HepG2 (cell line): ENCODE data around the gene PPM1G. TPM values are rescaled to one million over a fixed set of nuclear protein-coding genes. Genes with fewer than 3 reads are reported as not detected.
A peak's percentile ranks its signal among the peaks of the same experiment; 100 is the strongest.

Experiments used
- CCDC6 ChIP-seq: sonication (generic); formaldehyde crosslinking; IDR thresholded peaks from 2 replicates; pipeline ENCODE4 v1.8.1; 2022; ENCODE audit warnings: mild to moderate bottlenecking, missing genetic modification reagents, moderate library complexity
- CHCHD3 ChIP-seq: sonication (generic); formaldehyde crosslinking; IDR thresholded peaks from 2 replicates; pipeline ENCODE4 v1.8.0; 2022; ENCODE audit warnings: mild to moderate bottlenecking, missing genetic modification reagents, moderate library complexity
- EHMT2 ChIP-seq: fragments of 200-600 bp; sonication (generic); IDR thresholded peaks from 2 replicates; pipeline ENCODE4 v1.7.0; 2017; ENCODE audit warnings: antibody characterized with exemption, low read depth, low read length, borderline replicate concordance
- GZF1 ChIP-seq: sonication (generic); formaldehyde crosslinking; IDR thresholded peaks from 2 replicates; pipeline ENCODE4 v1.5.1; 2020; ENCODE audit warnings: mild to moderate bottlenecking, missing genetic modification reagents
- KMT2A ChIP-seq: sonication (generic); formaldehyde crosslinking; IDR thresholded peaks from 2 replicates; pipeline ENCODE4 v1.4.0; 2020; ENCODE audit warnings: missing genetic modification reagents
- NAIF1 ChIP-seq: sonication (generic); formaldehyde crosslinking; IDR thresholded peaks from 2 replicates; pipeline ENCODE4 v1.5.0; 2020; ENCODE audit warnings: mild to moderate bottlenecking, missing genetic modification reagents, borderline replicate concordance
- NFE2L2 ChIP-seq: fragments of 150-350 bp; IDR thresholded peaks from 2 replicates; pipeline ENCODE4 v1.6.1; 2014; ENCODE audit warnings: low read length
- NFIC ChIP-seq: IDR thresholded peaks from 2 replicates; pipeline ENCODE4 v1.6.1; 2012; ENCODE audit warnings: mild to moderate bottlenecking, low read length, inconsistent platforms
- RBFOX2 ChIP-seq: fragments of 200-400 bp; formaldehyde crosslinking; IDR thresholded peaks from 2 replicates; pipeline ENCODE4 v1.6.1; 2017; ENCODE audit warnings: low read depth, mild to moderate bottlenecking, low read length
- SIX4 ChIP-seq: sonication (generic); formaldehyde crosslinking; IDR thresholded peaks from 2 replicates; pipeline ENCODE4 v1.4.0; 2020; ENCODE audit warnings: missing genetic modification reagents
- SRSF9 ChIP-seq: fragments of 200-400 bp; formaldehyde crosslinking; IDR thresholded peaks from 2 replicates; pipeline ENCODE4 v1.6.1; 2018; ENCODE audit warnings: borderline replicate concordance, mild to moderate bottlenecking, low read depth, low read length; ENCODE audit not compliant: insufficient read depth, poor library complexity, severe bottlenecking
- STAG1 ChIP-seq: sonication (generic); formaldehyde crosslinking; IDR thresholded peaks from 2 replicates; pipeline ENCODE4 v1.4.0; 2020; ENCODE audit warnings: missing genetic modification reagents
- TOE1 ChIP-seq: sonication (generic); formaldehyde crosslinking; IDR thresholded peaks from 2 replicates; pipeline ENCODE4 v1.4.0; 2020; ENCODE audit warnings: mild to moderate bottlenecking, missing genetic modification reagents
- TRIM24 ChIP-seq: sonication (generic); formaldehyde crosslinking; IDR thresholded peaks from 2 replicates; pipeline ENCODE4 v1.8.0; 2022; ENCODE audit warnings: mild to moderate bottlenecking, missing genetic modification reagents
- ZNF143 ChIP-seq: sonication (generic); formaldehyde crosslinking; IDR thresholded peaks from 2 replicates; pipeline ENCODE4 v1.4.0; 2020; ENCODE audit warnings: missing genetic modification reagents
- ZNF335 ChIP-seq: sonication (generic); formaldehyde crosslinking; IDR thresholded peaks from 2 replicates; pipeline ENCODE4 v1.4.0; 2020; ENCODE audit warnings: missing genetic modification reagents
- ZNF460 ChIP-seq: sonication (generic); formaldehyde crosslinking; IDR thresholded peaks from 2 replicates; pipeline ENCODE4 v1.5.1; 2020; ENCODE audit warnings: missing genetic modification reagents, mild to moderate bottlenecking, borderline replicate concordance
- ZNF569 ChIP-seq: sonication (generic); formaldehyde crosslinking; IDR thresholded peaks from 2 replicates; pipeline ENCODE4 v1.5.0; 2020; ENCODE audit warnings: mild to moderate bottlenecking, missing genetic modification reagents, moderate library complexity, borderline replicate concordance
- polyA plus RNA-seq, 8 experiments: library from polyadenylated mRNA; depleted of rRNA in 3 of 8; stranded (reverse) in 7 of 8; unstranded in 1 of 8; fragments of >200 nt; fragmentation: Illumina TruSeq in 4 of 8; extraction: Trizol in 4 of 8; gene quantifications; 2 replicates each; pipeline versions ENCODE4 v1.2.1 to v1.2.3, GENCODE V29; 2011 to 2016; ENCODE audit warnings: low read depth in 4 of 8, missing spikeins in 1 of 8, mixed read lengths in 1 of 8; ENCODE audit not compliant: insufficient read depth in 1 of 8
- total RNA-seq, 5 experiments: library from RNA; depleted of rRNA; stranded (reverse); fragments of >200 nt; fragmentation: Illumina TruSeq; extraction: Trizol; gene quantifications; 2 replicates each; pipeline ENCODE4 v1.2.3, GENCODE V29; 2016; ENCODE audit warnings: low read depth in 1 of 5
- TF ChIP-seq, protein P1 (sequence below): fragments of 450-650 bp; IDR thresholded peaks from 2 replicates; pipeline ENCODE4 v1.6.1; 2016
- TF ChIP-seq, protein P2 (sequence below): sonication (generic); formaldehyde crosslinking; IDR thresholded peaks from 2 replicates; pipeline ENCODE4 v1.4.0; 2020; ENCODE audit warnings: mild to moderate bottlenecking, missing genetic modification reagents

The PPM1G gene
- total and polyA plus RNA-seq, 2 of the 13 experiments (the other 11 are each of a cell fraction or from before 2014, with no cell fraction given) = 58.2 to 213 TPM

DNA sequence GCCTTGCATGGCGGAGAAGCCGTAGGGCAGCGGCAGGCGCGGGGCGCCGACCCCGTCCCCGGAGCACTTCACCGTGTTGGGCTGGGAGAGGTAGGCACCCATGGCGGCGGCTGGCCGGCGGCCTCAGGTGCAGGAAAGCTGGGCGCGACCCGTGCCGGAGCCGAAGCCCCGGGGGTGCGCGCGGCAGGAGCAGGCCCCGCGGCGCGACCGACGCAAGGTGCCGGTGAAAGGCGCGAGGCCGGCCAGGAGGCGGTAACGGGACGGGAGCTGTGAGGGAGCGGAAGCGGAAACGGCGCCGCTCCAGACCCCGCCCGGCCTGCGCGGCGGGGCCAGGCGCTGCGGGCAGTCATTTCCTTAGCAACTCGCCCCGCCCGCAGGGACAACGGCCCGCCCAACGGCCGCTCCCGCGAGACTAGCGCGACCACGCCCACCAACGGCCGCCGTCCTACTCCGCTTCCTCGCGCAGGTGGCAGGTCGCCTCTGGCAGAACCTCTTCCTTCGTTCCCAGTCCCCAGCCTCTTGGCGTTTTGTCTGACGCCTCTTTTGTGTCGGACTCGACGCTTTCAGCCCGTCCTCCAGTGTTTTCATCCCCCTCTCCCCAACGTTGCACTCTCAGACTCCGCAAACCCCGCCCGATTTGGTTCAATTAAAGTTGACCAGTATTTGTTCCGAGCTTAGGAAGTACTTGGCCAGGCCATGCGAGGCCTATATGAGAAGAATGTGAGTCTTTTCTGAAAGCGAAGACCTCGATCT lies at the start of gene PPM1G (continued):
- TF ChIP-seq KMT2A (CRISPR knock-in tag) (peak; percentile 82), ZNF143 (peak; percentile 58), CHCHD3 (CRISPR knock-in tag) (peak; percentile 96), EHMT2 (no peak), TRIM24 (CRISPR knock-in tag) (no peak), CCDC6 (CRISPR knock-in tag) (peak; percentile 97; the same call in 1 of the 2 replicates), NFIC (no peak; the same call in 1 of the 2 replicates), ZNF335 (CRISPR knock-in tag) (peak; percentile 70; the same call in 1 of the 2 replicates), ZNF569 (peak; percentile 77; the same call in 1 of the 2 replicates), SIX4 (CRISPR knock-in tag) (peak; percentile 66), NFE2L2 (no peak), NAIF1 (peak; percentile 60), GZF1 (peak; percentile 84), STAG1 (0 out of 2 replicates have a peak, but pooled peaks have one; percentile 4), ZNF460 (CRISPR knock-in tag) (peak; percentile 54; the same call in 1 of the 2 replicates), RBFOX2 (peak; percentile 98), TOE1 (CRISPR knock-in tag) (no peak; the same call in 1 of the 2 replicates), SRSF9 (no peak)
- TF ChIP-seq, protein P1, sequence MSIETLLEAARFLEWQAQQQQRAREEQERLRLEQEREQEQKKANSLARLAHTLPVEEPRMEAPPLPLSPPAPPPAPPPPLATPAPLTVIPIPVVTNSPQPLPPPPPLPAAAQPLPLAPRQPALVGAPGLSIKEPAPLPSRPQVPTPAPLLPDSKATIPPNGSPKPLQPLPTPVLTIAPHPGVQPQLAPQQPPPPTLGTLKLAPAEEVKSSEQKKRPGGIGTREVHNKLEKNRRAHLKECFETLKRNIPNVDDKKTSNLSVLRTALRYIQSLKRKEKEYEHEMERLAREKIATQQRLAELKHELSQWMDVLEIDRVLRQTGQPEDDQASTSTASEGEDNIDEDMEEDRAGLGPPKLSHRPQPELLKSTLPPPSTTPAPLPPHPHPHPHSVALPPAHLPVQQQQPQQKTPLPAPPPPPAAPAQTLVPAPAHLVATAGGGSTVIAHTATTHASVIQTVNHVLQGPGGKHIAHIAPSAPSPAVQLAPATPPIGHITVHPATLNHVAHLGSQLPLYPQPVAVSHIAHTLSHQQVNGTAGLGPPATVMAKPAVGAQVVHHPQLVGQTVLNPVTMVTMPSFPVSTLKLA = peak; percentile 54
- TF ChIP-seq, protein P2, sequence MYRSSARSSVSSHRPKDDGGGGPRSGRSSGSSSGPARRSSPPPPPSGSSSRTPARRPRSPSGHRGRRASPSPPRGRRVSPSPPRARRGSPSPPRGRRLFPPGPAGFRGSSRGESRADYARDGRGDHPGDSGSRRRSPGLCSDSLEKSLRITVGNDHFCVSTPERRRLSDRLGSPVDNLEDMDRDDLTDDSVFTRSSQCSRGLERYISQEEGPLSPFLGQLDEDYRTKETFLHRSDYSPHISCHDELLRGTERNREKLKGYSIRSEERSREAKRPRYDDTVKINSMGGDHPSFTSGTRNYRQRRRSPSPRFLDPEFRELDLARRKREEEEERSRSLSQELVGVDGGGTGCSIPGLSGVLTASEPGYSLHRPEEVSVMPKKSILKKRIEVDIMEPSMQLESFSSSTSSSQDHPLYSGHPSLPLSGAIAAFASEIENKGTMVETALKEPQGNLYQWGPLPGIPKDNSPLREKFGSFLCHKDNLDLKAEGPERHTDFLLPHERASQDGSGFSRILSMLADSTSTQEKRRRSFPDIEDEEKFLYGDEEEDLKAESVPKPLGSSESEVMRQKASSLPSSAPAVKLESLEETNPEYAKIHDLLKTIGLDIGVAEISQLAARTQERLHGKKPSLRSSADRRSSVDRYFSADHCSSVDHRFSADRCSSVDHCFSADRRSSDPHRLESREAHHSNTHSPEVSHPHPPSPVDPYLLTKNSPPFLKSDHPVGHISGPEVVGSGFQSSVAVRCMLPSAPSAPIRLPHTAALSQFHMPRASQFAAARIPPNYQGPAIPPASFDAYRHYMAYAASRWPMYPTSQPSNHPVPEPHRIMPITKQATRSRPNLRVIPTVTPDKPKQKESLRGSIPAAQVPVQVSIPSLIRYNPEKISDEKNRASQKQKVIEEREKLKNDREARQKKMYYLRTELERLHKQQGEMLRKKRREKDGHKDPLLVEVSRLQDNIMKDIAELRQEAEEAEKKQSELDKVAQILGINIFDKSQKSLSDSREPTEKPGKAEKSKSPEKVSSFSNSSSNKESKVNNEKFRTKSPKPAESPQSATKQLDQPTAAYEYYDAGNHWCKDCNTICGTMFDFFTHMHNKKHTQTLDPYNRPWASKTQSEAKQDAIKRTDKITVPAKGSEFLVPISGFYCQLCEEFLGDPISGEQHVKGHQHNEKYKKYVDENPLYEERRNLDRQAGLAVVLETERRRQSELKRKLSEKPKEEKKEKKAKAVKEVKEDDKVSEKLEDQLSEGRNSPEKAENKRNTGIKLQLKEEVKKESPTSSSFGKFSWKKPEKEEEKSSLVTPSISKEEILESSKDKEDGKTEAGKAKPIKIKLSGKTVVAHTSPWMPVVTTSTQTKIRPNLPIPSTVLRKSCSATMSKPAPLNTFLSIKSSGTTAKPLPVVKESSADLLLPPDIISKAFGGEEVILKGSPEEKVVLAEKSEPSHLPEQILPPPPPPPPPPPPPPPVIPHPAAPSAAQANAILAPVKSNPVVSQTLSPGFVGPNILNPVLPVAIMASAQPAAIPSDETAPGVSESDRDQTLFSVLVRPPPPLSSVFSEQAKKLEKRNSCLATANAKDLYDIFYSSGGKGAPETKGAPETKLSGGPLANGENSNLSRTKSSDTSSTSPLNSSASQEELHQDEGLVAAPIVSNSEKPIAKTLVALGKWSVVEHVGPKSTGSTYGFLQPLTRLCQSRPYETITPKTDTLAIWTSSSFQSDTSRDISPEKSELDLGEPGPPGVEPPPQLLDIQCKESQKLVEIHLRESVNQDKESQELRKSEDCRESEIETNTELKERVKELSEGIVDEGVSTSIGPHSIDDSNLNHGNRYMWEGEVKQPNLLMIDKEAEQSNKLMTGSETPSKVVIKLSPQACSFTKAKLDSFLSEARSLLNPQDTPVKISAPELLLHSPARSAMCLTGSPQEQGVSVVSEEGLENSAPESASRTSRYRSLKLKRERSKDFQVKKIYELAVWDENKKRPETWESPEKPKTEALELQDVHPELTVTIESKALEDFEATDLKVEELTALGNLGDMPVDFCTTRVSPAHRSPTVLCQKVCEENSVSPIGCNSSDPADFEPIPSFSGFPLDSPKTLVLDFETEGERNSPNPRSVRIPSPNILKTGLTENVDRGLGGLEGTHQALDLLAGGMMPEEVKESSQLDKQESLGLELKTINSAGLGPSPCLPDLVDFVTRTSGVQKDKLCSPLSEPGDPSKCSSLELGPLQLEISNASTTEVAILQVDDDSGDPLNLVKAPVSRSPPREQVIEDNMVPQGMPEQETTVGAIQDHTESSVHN = peak; percentile 18; the same call in 1 of the 2 replicates
